Measurements from ENCODE around the gene PAGE3. TPM values are rescaled to one million over a fixed set of nuclear protein-coding genes. Genes with fewer than 3 reads are reported as not detected.

Gene PAGE3
- not detected in 2 replicates for total RNA-seq (2022)
- not detected for Bru-seq, nascent RNA
- BruChase-seq, experiment 1, labeled RNA remaining after a 6-hour chase: percentile 7 among the genes with signal in this experiment
- percentile 7 among the genes with signal in this experiment for BruChase-seq, experiment 2, labeled RNA remaining after a 2-hour chase
- long read RNA-seq, partial matches to known transcripts: 0 of 1 reads
- long read RNA-seq, other reads (novel, unspliced or antisense): 1 of 1 reads

GRCh38 chrX:55264816-55265215, at the start of gene PAGE3:
Gene PAGE3, minus strand, starts transcription at chrX:55264916. Its CDS starts 1,013 bp downstream, at chrX:55263903.
- DNase-seq (ENCODE audit: unreplicated experiment): no peak
- no peak for TF ChIP-seq CTCF (IDR thresholded peaks at IDR 0.05; ENCODE audit: unreplicated experiment)
- Mint-ChIP-seq H3K9me3 (ENCODE audit: unreplicated experiment) (no peaks in the 10 kb centered on the region), H3K4me3 (ENCODE audit: unreplicated experiment) (no peak within 1 kb of the TSS), H3K36me3 (ENCODE audit: insufficient read depth, unreplicated experiment) (no peaks in the 10 kb centered on the region), H3K4me1 (ENCODE audit: insufficient read depth, unreplicated experiment) (no peaks in the 10 kb centered on the region), H3K27ac (ENCODE audit: low read depth, unreplicated experiment) (no peak within 1 kb of the TSS), H3K27me3 (ENCODE audit: insufficient read depth, unreplicated experiment) (peaks cover 18% of the 10 kb centered on the region)
- ChIA-PET CTCF (interaction anchor here (0.6 kb wide), 1 partner anchor 25 kb away, joined by 3 read pairs; no protein-coding TSS in a partner anchor), POLR2A (no interaction called here)
- intact Hi-C loops (cut with micrococcal nuclease): no loop called here
- no TSS peak for BruUV-seq (replicated peaks)

- TF ChIP-seq CTCF (IDR thresholded peaks at IDR 0.05; ENCODE audit: unreplicated experiment): no peak
- Mint-ChIP-seq H3K27me3 (ENCODE audit: insufficient read depth, unreplicated experiment) (no peaks in the 10 kb centered on the region), H3K36me3 (ENCODE audit: insufficient read depth, unreplicated experiment) (no peaks in the 10 kb centered on the region), H3K4me3 (ENCODE audit: unreplicated experiment) (no peak overlapping the region), H3K4me1 (ENCODE audit: insufficient read depth, unreplicated experiment) (peaks cover 9% of the 10 kb centered on the region), H3K27ac (ENCODE audit: low read depth, unreplicated experiment) (no peak overlapping the region), H3K9me3 (ENCODE audit: unreplicated experiment) (peaks cover 13% of the 10 kb centered on the region)
- no TSS peak for BruUV-seq (replicated peaks)
- intact Hi-C loops (cut with micrococcal nuclease): no loop called here
- DNase-seq (ENCODE audit: unreplicated experiment): peak; percentile 23
- POLR2A ChIA-PET: no interaction called here
- CTCF ChIA-PET: no interaction called here
These were observed 47.9 kb upstream of the PAGE3 start for GRCh38 chrX:55312655-55313054.

GRCh38 chrX:55290963-55291362, 26.2 kb upstream of the PAGE3 start:
- no TSS peak for BruUV-seq (replicated peaks)
- no peak for TF ChIP-seq CTCF (IDR thresholded peaks at IDR 0.05; ENCODE audit: unreplicated experiment)
- Mint-ChIP-seq H3K9me3 (ENCODE audit: unreplicated experiment) (peaks cover 16% of the 10 kb centered on the region), H3K36me3 (ENCODE audit: insufficient read depth, unreplicated experiment) (no peaks in the 10 kb centered on the region), H3K4me1 (ENCODE audit: insufficient read depth, unreplicated experiment) (no peaks in the 10 kb centered on the region), H3K27ac (ENCODE audit: low read depth, unreplicated experiment) (no peak overlapping the region), H3K4me3 (ENCODE audit: unreplicated experiment) (no peak overlapping the region), H3K27me3 (ENCODE audit: insufficient read depth, unreplicated experiment) (peaks cover 5% of the 10 kb centered on the region)
- POLR2A ChIA-PET: no interaction called here
- intact Hi-C loops (cut with micrococcal nuclease): no loop called here
- CTCF ChIA-PET: no interaction called here
- no peak for DNase-seq (ENCODE audit: unreplicated experiment)

- Mint-ChIP-seq H3K4me1 (ENCODE audit: insufficient read depth, unreplicated experiment) (no peaks in the 10 kb centered on the region), H3K27me3 (ENCODE audit: insufficient read depth, unreplicated experiment) (peaks cover 11% of the 10 kb centered on the region), H3K27ac (ENCODE audit: low read depth, unreplicated experiment) (no peak overlapping the region), H3K4me3 (ENCODE audit: unreplicated experiment) (no peak overlapping the region), H3K9me3 (ENCODE audit: unreplicated experiment) (no peaks in the 10 kb centered on the region), H3K36me3 (ENCODE audit: insufficient read depth, unreplicated experiment) (no peaks in the 10 kb centered on the region)
- no peak for DNase-seq (ENCODE audit: unreplicated experiment)
- intact Hi-C loops (cut with micrococcal nuclease): no loop called here
- no TSS peak for BruUV-seq (replicated peaks)
- CTCF ChIA-PET: no interaction called here
- TF ChIP-seq CTCF (IDR thresholded peaks at IDR 0.05; ENCODE audit: unreplicated experiment): no peak
- POLR2A ChIA-PET: no interaction called here
These were observed 15.1 kb upstream of the PAGE3 start for GRCh38 chrX:55279832-55280231.
